ENCODE results near the gene VPS41.

GRCh38 chr7:38795593-38795992, 113.4 kb downstream of the VPS41 start:
- TF ChIP-seq, protein P1, sequence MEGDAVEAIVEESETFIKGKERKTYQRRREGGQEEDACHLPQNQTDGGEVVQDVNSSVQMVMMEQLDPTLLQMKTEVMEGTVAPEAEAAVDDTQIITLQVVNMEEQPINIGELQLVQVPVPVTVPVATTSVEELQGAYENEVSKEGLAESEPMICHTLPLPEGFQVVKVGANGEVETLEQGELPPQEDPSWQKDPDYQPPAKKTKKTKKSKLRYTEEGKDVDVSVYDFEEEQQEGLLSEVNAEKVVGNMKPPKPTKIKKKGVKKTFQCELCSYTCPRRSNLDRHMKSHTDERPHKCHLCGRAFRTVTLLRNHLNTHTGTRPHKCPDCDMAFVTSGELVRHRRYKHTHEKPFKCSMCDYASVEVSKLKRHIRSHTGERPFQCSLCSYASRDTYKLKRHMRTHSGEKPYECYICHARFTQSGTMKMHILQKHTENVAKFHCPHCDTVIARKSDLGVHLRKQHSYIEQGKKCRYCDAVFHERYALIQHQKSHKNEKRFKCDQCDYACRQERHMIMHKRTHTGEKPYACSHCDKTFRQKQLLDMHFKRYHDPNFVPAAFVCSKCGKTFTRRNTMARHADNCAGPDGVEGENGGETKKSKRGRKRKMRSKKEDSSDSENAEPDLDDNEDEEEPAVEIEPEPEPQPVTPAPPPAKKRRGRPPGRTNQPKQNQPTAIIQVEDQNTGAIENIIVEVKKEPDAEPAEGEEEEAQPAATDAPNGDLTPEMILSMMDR (conservative IDR thresholded peaks at IDR 0.05), result no peak
- no peak for TF ChIP-seq ZFX (IDR thresholded peaks at IDR 0.05)
